ENCODE measurements around the gene KLRD1. TPM values are rescaled to one million over a fixed set of nuclear protein-coding genes. Genes with fewer than 3 reads are reported as not detected.
"Not testable (repeated sequence)": the region's sequence is repeated elsewhere in the genome, so short reads cannot be mapped to it uniquely, and the experiment has no call there.

The KLRD1 gene
- total RNA-seq, 1 donor from 2014 or later, result 0.20 TPM

DNA sequence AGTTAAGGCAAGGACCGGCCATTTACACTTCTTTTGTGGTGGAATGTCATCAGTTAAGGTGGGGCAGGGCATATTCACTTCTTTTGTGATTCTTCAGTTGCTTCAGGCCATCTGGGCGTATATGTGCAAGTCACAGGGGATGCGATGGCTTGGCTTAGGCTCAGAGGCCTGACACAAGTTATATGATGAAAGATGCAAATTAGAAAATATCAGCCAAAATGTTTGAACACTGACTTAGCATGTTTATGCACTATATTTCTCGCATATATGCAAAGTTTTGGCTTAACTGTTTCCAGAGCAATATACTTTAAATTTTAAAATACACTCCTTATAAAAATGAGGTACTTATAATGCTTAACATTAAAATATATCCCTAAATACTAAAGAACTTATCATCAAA, 30.8 kb downstream of the KLRD1 start:
- not testable (repeated sequence) for DNase-seq (ENCODE audit: low read depth in 2 of 2)

DNA sequence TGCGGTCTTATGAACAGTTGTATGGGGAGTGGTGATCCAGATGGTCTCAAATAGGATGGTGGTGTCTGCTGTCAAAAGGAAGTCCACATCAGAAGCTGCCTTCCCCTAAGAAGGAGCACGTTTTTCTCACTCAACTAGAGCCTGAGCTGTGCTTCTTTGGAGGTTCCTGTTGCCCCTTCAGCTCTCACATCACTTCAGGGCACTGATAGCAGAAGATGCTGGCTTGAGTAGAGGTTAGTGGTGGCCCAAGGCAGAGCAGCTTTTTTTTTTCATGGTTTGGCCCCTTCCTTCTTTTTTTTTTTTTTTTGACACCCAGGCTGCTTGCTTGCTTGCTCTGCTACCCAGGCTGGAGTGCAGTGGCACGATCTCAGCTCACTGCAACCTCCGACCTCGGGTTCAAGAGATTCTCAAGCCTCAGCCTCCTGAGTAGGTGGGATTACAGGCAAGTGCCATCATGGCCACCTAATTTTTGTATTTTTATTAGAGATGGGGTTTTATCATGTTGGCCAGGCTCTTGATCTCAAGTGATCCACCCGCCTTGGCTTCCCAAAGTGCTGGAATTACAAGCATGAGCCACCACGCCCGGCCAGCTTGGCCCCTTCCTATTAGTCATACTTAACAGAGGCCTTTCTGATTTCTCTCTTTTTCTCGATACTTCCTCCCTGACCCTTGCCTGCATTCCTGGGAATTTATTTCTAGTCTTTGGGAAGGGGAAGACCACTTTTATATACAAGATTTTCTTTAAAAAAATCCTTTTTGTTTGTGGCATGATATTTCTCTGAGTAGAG, 31.6 kb downstream of the KLRD1 start:
- peak in 1 of 2 donors; percentile 82 for DNase-seq (ENCODE audit: low read depth in 2 of 2)

DNA sequence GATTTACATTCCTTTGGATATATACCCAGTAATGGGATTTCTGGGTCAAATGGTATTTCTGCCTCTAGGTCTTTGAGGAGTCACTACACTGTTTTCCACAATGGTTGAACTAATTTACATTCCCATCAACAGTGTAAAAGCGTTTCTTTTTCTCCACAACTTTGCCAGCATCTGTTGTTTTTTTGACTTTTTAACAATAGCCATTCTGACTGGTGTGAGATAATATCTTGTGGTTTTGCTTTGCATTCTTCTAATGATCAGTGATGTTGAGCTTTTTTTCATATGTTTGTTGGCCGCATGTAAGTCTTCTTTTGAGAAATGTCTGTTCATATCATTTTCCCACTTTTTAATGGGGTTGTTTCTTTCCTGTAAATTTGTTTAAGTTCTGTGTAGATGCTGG, 33.3 kb downstream of the KLRD1 start:
- peak in 1 of 2 donors; percentile 79 for DNase-seq (ENCODE audit: low read depth in 2 of 2)

DNA sequence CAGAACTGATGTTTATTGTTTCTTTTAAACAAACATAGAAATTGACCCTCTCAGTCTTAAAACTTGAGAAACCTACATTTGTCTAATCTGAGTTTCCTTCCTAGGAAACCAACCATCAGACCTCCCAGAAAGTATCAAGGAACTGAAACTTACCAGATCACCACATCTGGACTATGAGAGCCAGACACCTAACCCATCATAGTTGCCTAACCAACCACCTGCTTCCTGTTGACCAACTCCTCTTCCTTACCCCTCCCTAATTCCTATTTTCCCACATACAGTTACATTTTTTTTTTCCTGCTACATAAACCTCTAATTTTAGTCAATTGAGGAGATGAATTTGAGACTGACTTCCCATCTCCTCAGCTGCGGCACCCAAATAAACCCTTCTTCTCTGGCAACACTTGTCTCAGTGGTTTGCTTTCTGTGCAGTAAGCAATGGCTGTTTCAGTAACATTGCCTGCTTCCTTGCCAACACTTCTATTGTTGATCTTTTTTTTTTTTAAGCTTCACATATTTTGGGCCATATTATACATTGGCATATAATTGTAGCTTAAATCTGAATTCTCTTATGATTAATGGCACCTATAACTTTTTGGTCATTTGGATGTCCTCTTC, 34.3 kb downstream of the KLRD1 start:
- DNase-seq (ENCODE audit: low read depth in 2 of 2), result peak in 1 of 2 donors; percentile 78

DNA sequence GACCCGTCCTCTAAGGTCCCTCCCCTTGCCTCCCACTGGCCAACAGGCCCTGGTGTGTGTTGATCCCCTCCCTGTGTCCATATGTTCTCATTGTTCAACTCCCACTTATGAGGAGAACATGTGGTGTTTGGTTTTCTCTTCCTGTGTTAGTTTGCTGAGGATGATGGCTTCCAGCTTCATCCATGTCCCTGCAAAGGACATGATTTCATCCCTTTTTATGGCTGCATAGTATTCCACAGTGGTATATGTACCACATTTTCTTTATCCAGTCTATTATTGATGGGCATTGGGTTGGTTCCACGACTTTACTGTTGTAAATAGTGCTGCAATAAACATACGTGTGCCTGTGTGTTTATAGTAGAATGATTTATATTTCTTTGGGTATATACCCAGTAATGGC, 43.8 kb downstream of the KLRD1 start:
- not testable (repeated sequence) for DNase-seq (ENCODE audit: low read depth in 2 of 2)

DNA sequence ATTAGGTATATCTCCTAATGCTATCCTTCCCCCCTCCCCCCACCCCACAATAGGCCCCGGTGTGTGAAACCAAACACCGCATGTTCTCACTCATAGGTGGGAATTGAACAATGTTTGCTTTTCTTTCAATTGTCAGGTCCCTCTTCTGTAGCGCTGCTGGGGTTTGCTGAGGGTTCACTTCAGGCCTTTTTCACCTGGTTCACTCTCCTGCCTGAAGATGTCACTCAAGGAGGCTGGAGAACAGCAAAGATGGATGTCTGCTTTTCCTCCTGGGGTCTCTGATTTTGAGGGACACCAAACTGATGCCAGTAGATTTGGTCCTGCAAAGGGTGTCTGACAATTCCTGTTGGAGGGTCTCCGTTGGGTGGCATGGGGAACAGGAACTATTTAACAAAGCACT, 46.4 kb downstream of the KLRD1 start:
- DNase-seq (ENCODE audit: low read depth in 2 of 2), result no peak

DNA sequence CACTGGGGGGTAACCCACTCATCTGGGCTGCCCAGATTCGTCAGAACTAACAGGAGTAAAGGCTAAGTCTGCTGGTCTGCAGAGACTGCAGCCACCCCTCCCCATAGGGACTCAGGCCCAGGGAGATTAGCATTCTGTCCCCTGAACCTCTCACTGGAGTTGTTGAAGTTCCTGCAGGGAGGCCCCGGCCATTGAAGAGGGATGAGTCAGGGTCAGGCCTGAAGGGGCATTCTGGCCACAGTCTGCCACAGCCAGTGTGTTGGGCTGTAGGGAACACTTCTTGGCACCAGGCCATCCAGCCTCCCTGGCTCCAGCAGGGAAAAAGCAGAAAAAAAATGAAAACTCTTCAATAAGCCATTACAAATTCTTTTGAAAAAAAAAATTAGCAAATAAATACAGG, 46.8 kb downstream of the KLRD1 start:
- DNase-seq (ENCODE audit: low read depth in 2 of 2), result peak; percentile 57 to 75

DNA sequence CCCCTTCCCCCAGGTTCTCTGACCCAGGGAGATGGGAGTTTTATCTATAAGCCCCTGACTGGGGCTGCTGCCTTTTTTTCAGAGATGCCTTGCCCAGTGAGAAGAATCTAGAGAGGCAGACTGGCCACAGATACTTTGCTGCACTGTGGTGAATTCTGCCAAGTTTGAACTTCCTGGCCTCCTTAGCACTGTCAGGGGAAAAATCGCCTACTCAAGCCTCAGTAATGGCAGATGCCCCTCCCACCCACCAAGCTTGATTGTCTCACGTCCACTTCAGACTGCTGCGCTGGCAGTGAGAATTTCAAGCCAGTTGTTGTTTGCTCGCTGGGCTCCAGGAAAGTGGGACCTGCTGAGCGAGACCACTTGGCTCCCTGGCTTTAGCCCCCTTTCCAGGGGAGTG, 50.5 kb downstream of the KLRD1 start:
- DNase-seq (ENCODE audit: low read depth in 2 of 2), result no peak

DNA sequence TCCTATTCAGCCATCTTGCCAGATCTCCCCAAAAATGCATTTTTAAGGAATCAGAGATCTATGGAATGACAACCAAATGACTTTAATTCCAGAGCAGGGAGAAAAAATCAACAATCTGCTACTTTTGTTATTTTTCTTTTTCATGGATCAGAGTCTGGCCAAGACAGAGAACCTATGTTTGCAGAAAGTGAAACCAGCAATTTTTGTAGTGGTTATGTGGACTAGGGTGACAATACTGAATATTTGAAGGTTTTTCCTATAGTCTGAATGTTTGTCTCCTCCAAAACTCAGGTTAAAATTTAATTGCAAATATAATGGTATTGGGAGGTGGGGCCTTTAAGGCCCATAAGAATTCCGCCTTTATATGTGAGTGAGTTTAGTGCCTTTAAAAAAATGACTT, 51.3 kb downstream of the KLRD1 start:
- DNase-seq (ENCODE audit: low read depth in 2 of 2), result no peak

DNA sequence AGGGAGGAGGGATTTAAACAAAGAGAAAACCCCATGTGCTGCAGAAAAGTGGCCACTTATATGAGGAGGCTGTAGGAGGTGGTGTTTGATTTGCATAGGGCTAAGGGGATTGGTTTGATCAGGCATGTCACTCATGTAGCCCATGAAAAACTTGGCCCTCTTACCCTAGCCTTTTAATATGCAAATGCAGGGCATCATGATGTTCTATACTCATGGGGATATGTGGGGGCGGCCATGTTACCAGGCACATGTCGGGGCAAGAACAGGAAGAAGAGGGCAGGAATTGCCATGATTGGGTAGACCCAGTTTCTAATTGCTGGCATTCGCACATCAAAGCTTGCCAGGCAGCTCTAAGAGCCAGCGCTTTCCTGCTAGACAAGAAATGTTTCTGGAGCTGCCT, 53.4 kb downstream of the KLRD1 start:
- DNase-seq (ENCODE audit: low read depth in 2 of 2), result no peak

DNA sequence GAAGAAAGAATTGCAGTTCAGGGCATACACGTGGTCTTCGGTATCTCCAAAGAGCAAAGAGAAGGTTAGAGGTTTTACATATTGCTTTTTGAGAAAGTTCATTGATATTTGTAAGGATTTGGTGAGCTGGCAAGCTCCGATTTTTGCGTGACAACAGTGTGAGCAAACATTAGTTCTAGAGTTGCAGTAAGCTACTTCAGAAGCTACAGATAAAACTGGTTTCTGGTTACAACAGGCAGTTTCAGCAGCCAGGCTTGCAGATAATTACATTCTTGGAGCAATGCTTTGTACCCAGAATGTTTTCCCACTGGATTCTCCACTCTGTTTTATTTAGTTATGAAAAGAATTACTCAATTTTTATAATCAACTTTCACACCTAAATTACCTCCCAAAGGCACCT, 54.0 kb downstream of the KLRD1 start:
- DNase-seq (ENCODE audit: low read depth in 2 of 2), result no peak

DNA sequence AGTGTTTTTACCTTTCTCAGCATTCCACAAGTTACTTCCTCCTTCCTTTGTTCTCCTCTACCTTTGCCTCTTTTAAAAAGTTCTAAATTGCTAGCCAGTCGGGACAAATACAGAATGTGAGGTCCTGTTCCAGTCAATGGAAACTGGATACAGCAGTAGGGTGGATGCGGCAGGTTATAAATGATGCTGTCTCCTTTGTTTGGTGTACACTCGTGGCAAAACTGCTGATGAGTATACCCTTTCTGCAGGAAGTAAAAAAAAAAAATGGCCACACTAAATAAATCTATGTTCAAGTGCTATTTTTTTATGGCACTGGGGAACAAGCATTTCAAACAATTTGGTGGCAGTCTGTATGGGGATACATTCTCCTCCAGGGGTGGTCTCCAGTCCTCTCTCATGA, 54.7 kb downstream of the KLRD1 start:
- no peak for DNase-seq (ENCODE audit: low read depth in 2 of 2)

DNA sequence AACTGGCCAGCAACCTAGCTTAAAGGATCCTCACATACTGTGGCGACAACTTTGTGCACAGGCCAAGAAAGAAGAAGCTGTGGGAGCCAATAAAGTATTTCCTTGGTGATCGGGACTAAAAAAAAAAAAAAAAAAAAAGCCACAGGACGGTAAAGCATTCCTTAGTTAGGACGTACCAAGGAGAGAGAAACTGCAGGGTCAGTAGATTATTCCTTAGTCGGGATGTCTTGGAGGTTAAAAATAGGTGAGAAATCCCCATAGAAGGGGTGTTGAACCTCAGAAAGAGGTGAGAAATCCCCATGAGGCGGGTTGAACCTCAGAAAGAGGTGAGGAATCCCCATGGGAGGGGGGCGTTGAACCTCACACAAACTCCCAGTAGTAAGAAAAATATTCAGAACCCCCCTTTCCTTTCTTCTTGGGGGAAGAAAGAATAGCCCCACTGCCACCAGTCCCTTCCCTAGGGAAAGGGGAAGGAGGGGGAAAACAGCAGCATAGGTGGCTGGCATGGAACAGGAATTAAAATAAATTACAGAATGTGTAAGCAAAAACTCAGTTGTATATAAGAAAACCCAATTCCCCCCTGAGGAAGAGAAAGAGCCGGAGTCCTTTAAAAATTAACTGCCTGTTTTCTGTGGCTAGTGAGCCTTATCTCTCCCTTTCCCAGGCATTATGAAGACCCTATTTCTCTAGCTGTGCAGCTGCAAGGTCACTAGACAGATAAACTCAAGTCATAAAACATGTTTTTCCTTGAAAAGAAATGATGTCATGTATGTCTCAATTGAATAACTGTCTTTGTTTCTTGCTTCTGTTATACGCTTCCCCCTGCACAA, 55.4 kb downstream of the KLRD1 start:
- DNase-seq (ENCODE audit: low read depth in 2 of 2), result no peak

DNA sequence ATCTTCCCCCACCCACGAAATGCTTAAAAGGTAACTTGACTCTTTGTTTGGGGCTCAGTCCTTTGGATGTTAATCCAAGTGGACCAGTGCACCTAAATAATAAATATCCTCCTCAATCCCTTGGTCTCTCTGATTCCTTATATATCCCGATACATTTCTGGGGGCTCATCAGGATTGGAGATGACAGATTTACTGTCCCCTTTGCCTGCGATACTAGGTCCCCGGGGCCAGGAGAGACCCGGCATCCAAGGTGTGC, 55.9 kb downstream of the KLRD1 start:
- DNase-seq (ENCODE audit: low read depth in 2 of 2), result no peak

DNA sequence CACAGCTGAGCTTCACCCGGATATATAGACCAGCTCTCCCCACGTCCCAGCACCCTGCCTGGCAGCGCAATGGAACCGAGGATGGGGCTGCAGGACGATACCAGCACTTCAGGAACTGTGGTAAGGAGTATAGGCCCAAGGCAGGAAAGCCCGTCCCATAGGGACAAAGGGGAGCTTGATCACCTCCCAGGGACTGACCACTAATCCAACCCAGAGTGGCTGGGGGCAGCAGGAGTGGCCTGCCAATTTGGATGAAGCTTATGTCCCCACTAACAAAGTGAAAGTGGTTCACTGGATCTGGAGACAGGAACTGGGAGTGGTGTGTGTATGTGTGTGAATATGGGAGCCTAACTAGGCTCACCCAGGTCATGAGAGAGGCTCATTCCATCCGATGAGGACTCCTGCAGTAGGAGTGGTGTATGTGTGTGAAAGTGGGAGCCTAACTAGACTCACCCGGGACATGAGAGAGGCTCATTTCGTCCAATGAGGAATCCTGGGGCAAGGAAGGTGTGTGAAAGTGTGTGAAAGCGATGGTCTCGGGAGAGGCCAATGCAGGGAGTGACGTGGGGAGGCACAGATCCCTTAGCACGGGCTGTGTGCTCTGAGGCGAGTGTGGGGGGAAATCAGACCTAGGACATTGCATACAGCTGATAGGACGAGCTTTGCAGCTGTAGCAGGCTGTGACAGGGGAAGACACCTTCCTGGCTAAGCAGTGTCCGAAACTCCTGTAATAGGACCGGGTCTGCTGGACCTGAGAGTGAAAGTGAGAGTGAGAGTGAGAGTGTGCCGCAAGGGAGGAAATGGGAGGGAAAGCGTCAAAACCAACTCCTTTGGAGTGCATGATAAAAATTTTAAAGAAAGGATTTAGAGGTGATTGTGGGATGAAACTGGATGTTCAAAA, 56.5 kb downstream of the KLRD1 start:
- peak; percentile 68 to 69 for DNase-seq (ENCODE audit: low read depth in 2 of 2)

DNA sequence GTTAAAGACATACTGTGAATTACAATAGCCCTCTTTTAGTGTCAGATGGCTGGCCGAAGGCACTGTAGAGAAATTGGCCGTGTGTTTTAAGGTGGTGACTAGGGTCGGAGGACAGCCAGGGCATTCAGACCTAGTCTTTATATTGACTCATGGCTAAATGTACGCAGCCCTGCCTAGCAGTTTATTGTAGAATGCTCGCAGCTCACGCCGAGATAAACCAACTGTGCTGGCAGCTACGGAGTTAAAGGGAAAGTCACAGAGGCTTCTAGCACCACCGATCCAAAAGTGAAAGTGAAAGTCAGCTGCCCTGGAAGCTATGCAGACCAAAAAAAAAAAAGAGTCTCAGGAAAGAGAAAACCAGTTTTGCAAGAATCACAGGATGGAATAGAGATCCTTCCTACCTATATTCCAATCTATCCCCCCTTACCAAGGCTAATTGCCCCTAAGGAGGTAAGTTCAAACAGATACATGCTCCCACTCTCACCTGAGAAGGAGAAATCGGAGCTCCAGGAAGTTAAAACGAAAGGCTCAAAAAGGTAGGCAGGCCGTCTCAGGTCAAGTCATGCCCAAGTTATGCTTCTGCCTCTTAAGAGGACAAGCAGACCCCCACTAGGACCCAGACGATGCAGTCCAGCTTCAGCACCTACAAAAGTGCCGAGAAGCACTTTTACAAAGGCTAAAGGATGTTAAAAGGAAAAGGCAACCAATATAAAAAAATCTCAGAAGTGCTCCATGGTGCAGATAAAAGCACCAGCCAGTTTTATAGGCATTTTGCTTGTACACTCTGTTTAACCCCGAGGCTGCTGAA, 57.3 kb downstream of the KLRD1 start:
- peak; percentile 87 to 89 for DNase-seq (ENCODE audit: low read depth in 2 of 2)

DNA sequence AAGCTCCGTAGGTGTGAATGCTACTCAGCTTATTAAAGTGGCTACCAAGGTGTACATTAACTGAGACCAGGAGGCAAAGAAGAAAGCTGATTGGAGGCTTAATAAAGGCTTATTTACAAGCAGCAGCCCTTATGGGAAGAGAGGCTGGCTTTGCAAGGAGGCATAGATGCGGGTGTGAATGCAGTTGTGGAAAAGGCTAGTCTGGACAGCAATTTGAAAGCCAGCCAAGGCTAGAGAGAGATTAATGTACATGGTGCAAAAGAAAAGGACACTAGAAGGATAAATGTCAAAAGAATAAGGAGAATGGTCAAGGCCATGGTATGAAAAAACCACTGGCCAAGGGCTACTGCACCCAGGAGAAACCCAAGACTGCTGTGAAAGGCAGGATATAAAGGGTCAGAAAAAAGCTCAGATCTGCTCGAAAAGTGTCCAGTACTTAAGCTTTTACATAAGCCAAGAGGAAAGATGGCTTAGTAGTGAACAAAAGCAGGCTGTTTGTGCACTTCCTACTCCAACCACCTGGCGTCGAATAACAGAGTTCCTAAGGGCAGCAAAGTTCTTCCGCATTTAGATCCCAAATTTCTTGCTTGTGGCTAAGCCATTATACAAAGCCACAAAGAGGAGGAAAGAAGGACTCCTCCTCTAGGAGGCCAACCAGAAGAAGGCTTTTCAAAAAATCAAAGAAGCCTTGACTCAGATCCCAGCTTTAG, 58.2 kb downstream of the KLRD1 start:
- DNase-seq (ENCODE audit: low read depth in 2 of 2), result peak in 1 of 2 donors; percentile 18

DNA sequence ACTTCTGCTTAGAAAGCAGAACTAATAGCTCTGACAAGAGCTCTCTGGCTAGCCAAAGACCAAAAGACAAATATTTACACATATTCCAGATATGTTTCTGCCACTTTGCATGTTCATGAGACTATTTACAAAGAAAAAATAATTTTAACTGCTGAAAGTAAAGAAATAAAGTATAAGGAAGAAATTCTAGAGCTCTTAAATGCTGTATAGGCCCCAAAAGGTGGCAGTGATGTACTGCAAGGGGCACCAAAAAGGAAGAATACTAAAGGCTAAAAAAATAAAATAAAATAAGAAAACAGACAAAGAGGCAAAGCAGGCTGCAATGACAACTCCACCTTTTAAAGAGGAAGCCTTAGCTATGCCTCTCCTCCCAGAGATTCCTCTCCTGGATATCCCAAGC, 59.2 kb downstream of the KLRD1 start:
- DNase-seq (ENCODE audit: low read depth in 2 of 2), result peak in 1 of 2 donors; percentile 21

DNA sequence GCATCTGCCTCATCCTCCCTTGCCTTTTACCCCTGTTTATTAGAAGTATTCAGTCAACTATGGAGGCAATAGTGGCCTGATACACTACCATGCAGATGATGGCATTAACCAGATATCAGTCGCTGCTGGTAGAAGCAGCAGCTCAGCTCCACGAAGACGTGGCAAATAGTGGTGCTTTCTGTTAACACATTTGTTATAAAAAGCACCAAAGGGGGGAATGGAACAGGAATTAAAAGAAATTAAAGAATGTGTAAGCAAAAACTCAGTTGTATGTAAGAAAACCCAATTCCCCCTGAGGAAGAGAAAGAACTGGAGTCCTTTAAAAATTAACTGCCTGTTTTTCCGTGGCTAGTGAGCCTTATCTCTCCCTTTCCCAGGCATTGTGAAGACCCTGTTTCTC, 60.0 kb downstream of the KLRD1 start:
- DNase-seq (ENCODE audit: low read depth in 2 of 2), result not testable (repeated sequence)

All from lung microvascular endothelial cell (primary cell).